ENCODE measurements around the gene RIPOR2. TPM values are rescaled to one million over a fixed set of nuclear protein-coding genes. Genes with fewer than 3 reads are reported as not detected.

RIPOR2 gene
- polyA plus RNA-seq, 2 donors, result 0.41 to 0.61 TPM

- H3K36me3 ChIP-seq (ENCODE audit: control insufficient read depth in 2 of 2, insufficient read depth in 2 of 2, low read length in 1 of 2), result no peaks in the 10 kb centered on the region
- no peak overlapping the region for H3K4me3 ChIP-seq (ENCODE audit: low read depth in 1 of 2, low read length in 2 of 2)
- no peaks in the 10 kb centered on the region for H3K27me3 ChIP-seq (ENCODE audit: control insufficient read depth in 1 of 2, insufficient read depth in 2 of 2, low read length in 2 of 2)
- no peaks in the 10 kb centered on the region for H3K4me1 ChIP-seq (ENCODE audit: control insufficient read depth in 2 of 2, insufficient read depth in 2 of 2, low read length in 1 of 2)
- H3K9me3 ChIP-seq (ENCODE audit: control insufficient read depth in 2 of 2, insufficient read depth in 1 of 2, low read depth in 1 of 2, low read length in 1 of 2), result no peaks in the 10 kb centered on the region
- H3K27ac ChIP-seq (ENCODE audit: low read depth in 2 of 2, low read length in 1 of 2), result no peak overlapping the region
- 63 to 69% methylated on average over 7 of the region's 7 CpGs for WGBS, 2 donors
Measured at GRCh38 chr6:24847402-24847801, 88.4 kb downstream of the RIPOR2 start.

- no peak overlapping the region for H3K27ac ChIP-seq (ENCODE audit: low read depth in 2 of 2, low read length in 1 of 2)
- H3K4me1 ChIP-seq (ENCODE audit: control insufficient read depth in 2 of 2, insufficient read depth in 2 of 2, low read length in 1 of 2), result no peaks in the 10 kb centered on the region
- H3K9me3 ChIP-seq (ENCODE audit: control insufficient read depth in 2 of 2, insufficient read depth in 1 of 2, low read depth in 1 of 2, low read length in 1 of 2), result no peaks in the 10 kb centered on the region
- no peaks in the 10 kb centered on the region for H3K27me3 ChIP-seq (ENCODE audit: control insufficient read depth in 1 of 2, insufficient read depth in 2 of 2, low read length in 2 of 2)
- H3K36me3 ChIP-seq (ENCODE audit: control insufficient read depth in 2 of 2, insufficient read depth in 2 of 2, low read length in 1 of 2), result no peaks in the 10 kb centered on the region
- 92 to 93% methylated on average over 4 of the region's 4 CpGs for WGBS, 2 donors
- no peak overlapping the region for H3K4me3 ChIP-seq (ENCODE audit: low read depth in 1 of 2, low read length in 2 of 2)
Measured at GRCh38 chr6:24845578-24845977, 90.2 kb downstream of the RIPOR2 start.

GRCh38 chr6:24844903-24845302, 90.9 kb downstream of the RIPOR2 start:
- no peaks in the 10 kb centered on the region for H3K36me3 ChIP-seq (ENCODE audit: control insufficient read depth in 2 of 2, insufficient read depth in 2 of 2, low read length in 1 of 2)
- H3K4me3 ChIP-seq (ENCODE audit: low read depth in 1 of 2, low read length in 2 of 2), result no peak overlapping the region
- H3K27ac ChIP-seq (ENCODE audit: low read depth in 2 of 2, low read length in 1 of 2), result no peak overlapping the region
- no peaks in the 10 kb centered on the region for H3K27me3 ChIP-seq (ENCODE audit: control insufficient read depth in 1 of 2, insufficient read depth in 2 of 2, low read length in 2 of 2)
- WGBS, 2 donors, result 90 to 92% methylated on average over 6 of the region's 6 CpGs
- no peaks in the 10 kb centered on the region for H3K4me1 ChIP-seq (ENCODE audit: control insufficient read depth in 2 of 2, insufficient read depth in 2 of 2, low read length in 1 of 2)
- no peaks in the 10 kb centered on the region for H3K9me3 ChIP-seq (ENCODE audit: control insufficient read depth in 2 of 2, insufficient read depth in 1 of 2, low read depth in 1 of 2, low read length in 1 of 2)

GRCh38 chr6:24844061-24844460, 91.7 kb downstream of the RIPOR2 start:
- Histone ChIP-seq H3K27me3 (ENCODE audit: control insufficient read depth in 1 of 2, insufficient read depth in 2 of 2, low read length in 2 of 2) (no peaks in the 10 kb centered on the region), H3K27ac (ENCODE audit: low read depth in 2 of 2, low read length in 1 of 2) (no peak overlapping the region), H3K9me3 (ENCODE audit: control insufficient read depth in 2 of 2, insufficient read depth in 1 of 2, low read depth in 1 of 2, low read length in 1 of 2) (no peaks in the 10 kb centered on the region), H3K4me3 (ENCODE audit: low read depth in 1 of 2, low read length in 2 of 2) (no peak overlapping the region), H3K4me1 (ENCODE audit: control insufficient read depth in 2 of 2, insufficient read depth in 2 of 2, low read length in 1 of 2) (no peaks in the 10 kb centered on the region), H3K36me3 (ENCODE audit: control insufficient read depth in 2 of 2, insufficient read depth in 2 of 2, low read length in 1 of 2) (no peaks in the 10 kb centered on the region)
- 76 to 81% methylated on average over 1 of the region's 1 CpG for WGBS, 2 donors

- H3K4me3 ChIP-seq (ENCODE audit: low read depth in 1 of 2, low read length in 2 of 2), result no peak overlapping the region
- no peak overlapping the region for H3K27ac ChIP-seq (ENCODE audit: low read depth in 2 of 2, low read length in 1 of 2)
- no peaks in the 10 kb centered on the region for H3K9me3 ChIP-seq (ENCODE audit: control insufficient read depth in 2 of 2, insufficient read depth in 1 of 2, low read depth in 1 of 2, low read length in 1 of 2)
- no peaks in the 10 kb centered on the region for H3K27me3 ChIP-seq (ENCODE audit: control insufficient read depth in 1 of 2, insufficient read depth in 2 of 2, low read length in 2 of 2)
- WGBS, 2 donors, result 61 to 74% methylated on average over 2 of the region's 2 CpGs
- H3K36me3 ChIP-seq (ENCODE audit: control insufficient read depth in 2 of 2, insufficient read depth in 2 of 2, low read length in 1 of 2), result no peaks in the 10 kb centered on the region
- H3K4me1 ChIP-seq (ENCODE audit: control insufficient read depth in 2 of 2, insufficient read depth in 2 of 2, low read length in 1 of 2), result peaks cover 0 to 3% of the 10 kb centered on the region in 2 donors
Measured at GRCh38 chr6:24840187-24840586, 95.6 kb downstream of the RIPOR2 start.

GRCh38 chr6:24838994-24839393, 96.8 kb downstream of the RIPOR2 start:
- H3K27me3 ChIP-seq (ENCODE audit: control insufficient read depth in 1 of 2, insufficient read depth in 2 of 2, low read length in 2 of 2), result no peaks in the 10 kb centered on the region
- H3K36me3 ChIP-seq (ENCODE audit: control insufficient read depth in 2 of 2, insufficient read depth in 2 of 2, low read length in 1 of 2), result no peaks in the 10 kb centered on the region
- WGBS, 2 donors, result 86 to 87% methylated on average over 5 of the region's 5 CpGs

GRCh38 chr6:24838081-24838480, 97.7 kb downstream of the RIPOR2 start:
- Histone ChIP-seq H3K4me1 (ENCODE audit: control insufficient read depth in 2 of 2, insufficient read depth in 2 of 2, low read length in 1 of 2) (peaks cover 0 to 3% of the 10 kb centered on the region in 2 donors), H3K4me3 (ENCODE audit: low read depth in 1 of 2, low read length in 2 of 2) (no peak overlapping the region), H3K36me3 (ENCODE audit: control insufficient read depth in 2 of 2, insufficient read depth in 2 of 2, low read length in 1 of 2) (no peaks in the 10 kb centered on the region), H3K9me3 (ENCODE audit: control insufficient read depth in 2 of 2, insufficient read depth in 1 of 2, low read depth in 1 of 2, low read length in 1 of 2) (no peaks in the 10 kb centered on the region), H3K27me3 (ENCODE audit: control insufficient read depth in 1 of 2, insufficient read depth in 2 of 2, low read length in 2 of 2) (no peaks in the 10 kb centered on the region), H3K27ac (ENCODE audit: low read depth in 2 of 2, low read length in 1 of 2) (no peak overlapping the region)
- 83 to 84% methylated on average over 3 of the region's 3 CpGs for WGBS, 2 donors

More at GRCh38 chr6:24838994-24839393, 96.8 kb downstream of the RIPOR2 start:
- no peak overlapping the region for H3K27ac ChIP-seq (ENCODE audit: low read depth in 2 of 2, low read length in 1 of 2)
- H3K4me3 ChIP-seq (ENCODE audit: low read depth in 1 of 2, low read length in 2 of 2), result no peak overlapping the region
- H3K9me3 ChIP-seq (ENCODE audit: control insufficient read depth in 2 of 2, insufficient read depth in 1 of 2, low read depth in 1 of 2, low read length in 1 of 2), result no peaks in the 10 kb centered on the region
- H3K4me1 ChIP-seq (ENCODE audit: control insufficient read depth in 2 of 2, insufficient read depth in 2 of 2, low read length in 1 of 2), result peaks cover 0 to 3% of the 10 kb centered on the region in 2 donors

- no peak overlapping the region for H3K27ac ChIP-seq (ENCODE audit: low read depth in 2 of 2, low read length in 1 of 2)
- 28 to 39% methylated on average over 2 of the region's 2 CpGs for WGBS, 2 donors
- H3K9me3 ChIP-seq (ENCODE audit: control insufficient read depth in 2 of 2, insufficient read depth in 1 of 2, low read depth in 1 of 2, low read length in 1 of 2), result no peaks in the 10 kb centered on the region
- H3K36me3 ChIP-seq (ENCODE audit: control insufficient read depth in 2 of 2, insufficient read depth in 2 of 2, low read length in 1 of 2), result no peaks in the 10 kb centered on the region
- H3K4me1 ChIP-seq (ENCODE audit: control insufficient read depth in 2 of 2, insufficient read depth in 2 of 2, low read length in 1 of 2), result peaks cover 0 to 3% of the 10 kb centered on the region in 2 donors
- no peak overlapping the region for H3K4me3 ChIP-seq (ENCODE audit: low read depth in 1 of 2, low read length in 2 of 2)
- no peaks in the 10 kb centered on the region for H3K27me3 ChIP-seq (ENCODE audit: control insufficient read depth in 1 of 2, insufficient read depth in 2 of 2, low read length in 2 of 2)
Measured at GRCh38 chr6:24836109-24836508, 99.7 kb downstream of the RIPOR2 start.

GRCh38 chr6:24833711-24834386, 101.9 kb downstream of the RIPOR2 start:
- 89% methylated on average over 4 of the region's 4 CpGs for WGBS, 2 donors
- H3K36me3 ChIP-seq (ENCODE audit: control insufficient read depth in 2 of 2, insufficient read depth in 2 of 2, low read length in 1 of 2), result no peaks in the 10 kb centered on the region
- H3K4me3 ChIP-seq (ENCODE audit: low read depth in 1 of 2, low read length in 2 of 2), result no peak overlapping the region
- H3K27ac ChIP-seq (ENCODE audit: low read depth in 2 of 2, low read length in 1 of 2), result no peak overlapping the region
- peaks cover 0 to 3% of the 10 kb centered on the region in 2 donors for H3K4me1 ChIP-seq (ENCODE audit: control insufficient read depth in 2 of 2, insufficient read depth in 2 of 2, low read length in 1 of 2)
- no peaks in the 10 kb centered on the region for H3K27me3 ChIP-seq (ENCODE audit: control insufficient read depth in 1 of 2, insufficient read depth in 2 of 2, low read length in 2 of 2)
- H3K9me3 ChIP-seq (ENCODE audit: control insufficient read depth in 2 of 2, insufficient read depth in 1 of 2, low read depth in 1 of 2, low read length in 1 of 2), result no peaks in the 10 kb centered on the region

GRCh38 chr6:24832794-24833193, 103.0 kb downstream of the RIPOR2 start:
- 97% methylated on average over 1 of the region's 1 CpG for WGBS, 2 donors
- no peak overlapping the region for H3K27ac ChIP-seq (ENCODE audit: low read depth in 2 of 2, low read length in 1 of 2)

More at GRCh38 chr6:24832794-24833193, 103.0 kb downstream of the RIPOR2 start:
- Histone ChIP-seq H3K27me3 (ENCODE audit: control insufficient read depth in 1 of 2, insufficient read depth in 2 of 2, low read length in 2 of 2) (no peaks in the 10 kb centered on the region), H3K4me1 (ENCODE audit: control insufficient read depth in 2 of 2, insufficient read depth in 2 of 2, low read length in 1 of 2) (peaks cover 0 to 5% of the 10 kb centered on the region in 2 donors), H3K36me3 (ENCODE audit: control insufficient read depth in 2 of 2, insufficient read depth in 2 of 2, low read length in 1 of 2) (no peaks in the 10 kb centered on the region), H3K9me3 (ENCODE audit: control insufficient read depth in 2 of 2, insufficient read depth in 1 of 2, low read depth in 1 of 2, low read length in 1 of 2) (no peaks in the 10 kb centered on the region), H3K4me3 (ENCODE audit: low read depth in 1 of 2, low read length in 2 of 2) (no peak overlapping the region)
